ENCODE results near the gene CCDC187.

DNA sequence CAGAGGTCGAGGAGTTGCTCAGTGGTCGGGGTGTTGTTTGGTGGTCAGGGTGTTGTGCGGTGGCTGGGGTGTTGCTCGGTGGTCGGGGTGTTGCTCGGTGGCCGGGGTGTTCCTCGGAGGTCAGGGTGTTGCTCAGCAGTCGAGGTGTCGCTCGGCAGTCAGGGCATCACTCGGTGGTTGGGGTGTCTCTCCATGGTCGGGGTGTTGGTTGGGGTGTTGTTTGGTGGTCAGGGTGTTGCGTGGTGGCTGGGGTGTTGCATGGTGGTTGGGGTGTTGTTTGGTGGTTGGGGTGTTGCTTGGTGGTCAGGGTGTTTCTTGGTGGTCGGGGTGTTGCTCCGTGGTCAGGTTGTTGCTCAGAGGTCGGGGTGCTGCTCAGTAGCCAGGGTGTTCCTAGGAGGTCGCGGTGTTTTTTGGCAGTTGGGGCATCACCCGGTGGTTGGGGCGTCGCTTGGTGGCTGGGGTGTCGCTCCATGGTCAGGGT, 12.4 kb upstream of the CCDC187 start:
- TF ChIP-seq POLR2A (IDR thresholded peaks at IDR 0.05), result no peak
- TF ChIP-seq, protein P1, sequence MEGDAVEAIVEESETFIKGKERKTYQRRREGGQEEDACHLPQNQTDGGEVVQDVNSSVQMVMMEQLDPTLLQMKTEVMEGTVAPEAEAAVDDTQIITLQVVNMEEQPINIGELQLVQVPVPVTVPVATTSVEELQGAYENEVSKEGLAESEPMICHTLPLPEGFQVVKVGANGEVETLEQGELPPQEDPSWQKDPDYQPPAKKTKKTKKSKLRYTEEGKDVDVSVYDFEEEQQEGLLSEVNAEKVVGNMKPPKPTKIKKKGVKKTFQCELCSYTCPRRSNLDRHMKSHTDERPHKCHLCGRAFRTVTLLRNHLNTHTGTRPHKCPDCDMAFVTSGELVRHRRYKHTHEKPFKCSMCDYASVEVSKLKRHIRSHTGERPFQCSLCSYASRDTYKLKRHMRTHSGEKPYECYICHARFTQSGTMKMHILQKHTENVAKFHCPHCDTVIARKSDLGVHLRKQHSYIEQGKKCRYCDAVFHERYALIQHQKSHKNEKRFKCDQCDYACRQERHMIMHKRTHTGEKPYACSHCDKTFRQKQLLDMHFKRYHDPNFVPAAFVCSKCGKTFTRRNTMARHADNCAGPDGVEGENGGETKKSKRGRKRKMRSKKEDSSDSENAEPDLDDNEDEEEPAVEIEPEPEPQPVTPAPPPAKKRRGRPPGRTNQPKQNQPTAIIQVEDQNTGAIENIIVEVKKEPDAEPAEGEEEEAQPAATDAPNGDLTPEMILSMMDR (IDR thresholded peaks at IDR 0.05), result no peak
- TF ChIP-seq POLR2AphosphoS5 (IDR thresholded peaks at IDR 0.05), result no peak
